HG03575 (cell line): ENCODE results near the gene GPC6.
"Not testable (repeated sequence)": the region's sequence is repeated elsewhere in the genome, so short reads cannot be mapped to it uniquely, and the experiment has no call there.

Experiments
- ATAC-seq: cut with Tn5 transposase; IDR thresholded peaks from one replicate; pipeline ENCODE4 v1.9.1; 2021; ENCODE audit not compliant: unreplicated experiment, insufficient number of reproducible peaks, low FRiP score; ENCODE audit errors: extremely low read depth

Gene GPC6

GRCh38 chr13:93407551-93407950, 180.9 kb downstream of the GPC6 start:
- ATAC-seq: no peak

GRCh38 chr13:93409001-93409400, 182.4 kb downstream of the GPC6 start:
- ATAC-seq: no peak

- ATAC-seq: no peak
These were observed 183.2 kb downstream of the GPC6 start for GRCh38 chr13:93409816-93410215.

- ATAC-seq: no peak
These were observed 184.6 kb downstream of the GPC6 start for GRCh38 chr13:93411186-93411680.

- no peak for ATAC-seq
These were observed 186.1 kb downstream of the GPC6 start for GRCh38 chr13:93412676-93413075.

- no peak for ATAC-seq
These were observed 187.5 kb downstream of the GPC6 start for GRCh38 chr13:93413972-93414717.

- no peak for ATAC-seq
These were observed 190.2 kb downstream of the GPC6 start for GRCh38 chr13:93416736-93417355.

- ATAC-seq: no peak
These were observed 191.8 kb downstream of the GPC6 start for GRCh38 chr13:93418398-93418797.

GRCh38 chr13:93420206-93420605, 193.6 kb downstream of the GPC6 start:
- no peak for ATAC-seq

- ATAC-seq: no peak
These were observed 194.3 kb downstream of the GPC6 start for GRCh38 chr13:93420887-93421286.

- no peak for ATAC-seq
These were observed 196.5 kb downstream of the GPC6 start for GRCh38 chr13:93422980-93423543.

GRCh38 chr13:93425411-93425810, 198.8 kb downstream of the GPC6 start:
- no peak for ATAC-seq

GRCh38 chr13:93430381-93430780, 203.8 kb downstream of the GPC6 start:
- ATAC-seq: no peak

GRCh38 chr13:93435651-93436050, 209.0 kb downstream of the GPC6 start:
- no peak for ATAC-seq

GRCh38 chr13:93437081-93437480, 210.5 kb downstream of the GPC6 start:
- ATAC-seq: no peak

- ATAC-seq: no peak
These were observed 219.6 kb downstream of the GPC6 start for GRCh38 chr13:93446238-93446637.

GRCh38 chr13:93450191-93450621, 223.6 kb downstream of the GPC6 start:
- ATAC-seq: no peak

- no peak for ATAC-seq
These were observed 224.2 kb downstream of the GPC6 start for GRCh38 chr13:93450761-93451160.

GRCh38 chr13:93454676-93455235, 228.1 kb downstream of the GPC6 start:
- not testable (repeated sequence) for ATAC-seq

- ATAC-seq: no peak
These were observed 229.3 kb downstream of the GPC6 start for GRCh38 chr13:93455861-93456260.
